HG02973 (cell line): Measurements from ENCODE around the gene ARHGAP1.
"Not testable (repeated sequence)": the region's sequence is repeated elsewhere in the genome, so short reads cannot be mapped to it uniquely, and the experiment has no call there.

Experiments
- ATAC-seq: cut with Tn5 transposase; IDR thresholded peaks from one replicate; pipeline ENCODE4 v1.9.1; 2021; ENCODE audit warnings: moderate library complexity; ENCODE audit not compliant: unreplicated experiment

The ARHGAP1 gene

GRCh38 chr11:46724088-46724487, 23.7 kb upstream of the ARHGAP1 start:
- no peak for ATAC-seq

GRCh38 chr11:46723359-46723680, 22.9 kb upstream of the ARHGAP1 start:
- ATAC-seq = no peak

DNA sequence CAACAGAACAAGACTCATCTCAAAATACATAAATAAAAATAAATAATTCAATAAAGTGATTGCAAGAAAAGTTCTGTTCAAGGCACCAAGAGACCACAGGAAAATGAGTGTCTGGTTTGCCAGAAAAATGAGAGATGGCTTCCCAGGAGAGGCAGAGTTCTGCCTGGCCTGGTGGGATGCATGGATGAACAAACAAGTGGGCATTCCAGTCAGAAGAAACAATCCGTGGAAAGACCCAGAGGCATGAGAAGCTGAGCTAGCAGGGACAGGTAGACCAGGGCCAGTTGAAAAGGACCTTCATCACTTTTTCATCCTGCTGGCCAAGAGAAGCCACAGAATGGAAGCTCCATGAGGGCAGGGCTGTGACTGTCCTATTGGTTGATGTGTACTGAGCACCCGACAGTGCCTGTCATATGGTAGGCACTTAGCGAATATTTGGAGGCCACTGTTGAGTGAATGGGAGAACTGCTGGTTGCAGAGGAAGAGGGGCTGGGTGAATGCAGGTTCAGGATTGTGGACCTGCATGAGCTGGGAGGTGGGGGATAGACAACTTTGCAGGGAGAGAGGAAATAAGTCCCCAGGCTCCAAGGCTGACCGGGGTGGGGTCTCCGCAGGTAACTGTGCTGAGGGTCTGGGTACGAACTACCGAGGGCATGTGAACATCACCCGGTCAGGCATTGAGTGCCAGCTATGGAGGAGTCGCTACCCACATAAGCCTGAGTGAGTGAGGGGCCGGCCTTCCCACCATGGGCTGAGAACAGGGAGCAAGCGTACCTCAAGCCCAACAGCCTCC, 22.3 kb upstream of the ARHGAP1 start:
- no peak for ATAC-seq

GRCh38 chr11:46721286-46721685, 20.9 kb upstream of the ARHGAP1 start:
- no peak for ATAC-seq

DNA sequence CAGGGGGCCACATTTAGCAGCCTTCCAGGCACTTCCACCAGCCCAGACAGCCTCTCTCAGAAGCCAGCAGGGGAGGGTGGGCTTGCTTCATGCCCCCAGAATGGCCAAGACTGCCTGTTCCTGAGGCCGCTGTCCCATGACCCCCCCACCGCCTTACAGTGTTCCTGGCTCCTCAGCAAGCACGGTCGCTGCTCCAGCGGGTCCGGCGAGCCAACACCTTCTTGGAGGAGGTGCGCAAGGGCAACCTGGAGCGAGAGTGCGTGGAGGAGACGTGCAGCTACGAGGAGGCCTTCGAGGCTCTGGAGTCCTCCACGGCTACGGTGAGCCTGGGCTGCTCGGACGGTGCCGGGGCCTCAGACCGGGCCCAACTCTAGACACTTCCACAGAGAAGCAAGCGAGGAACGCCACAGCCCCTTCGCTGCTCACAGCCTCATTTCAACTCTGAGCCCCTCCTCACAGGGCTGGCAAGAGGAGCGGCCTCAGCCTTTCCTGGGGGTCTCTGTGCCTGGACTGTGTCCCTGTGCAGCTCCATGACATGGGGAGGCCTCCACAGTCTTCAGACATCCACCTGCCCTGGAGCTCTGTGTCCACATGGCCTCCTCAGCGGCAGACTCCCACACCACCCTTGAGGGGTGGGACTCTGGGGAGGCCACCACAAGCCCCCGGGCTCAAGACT, 19.3 kb upstream of the ARHGAP1 start:
- ATAC-seq = no peak

- ATAC-seq = no peak
These were observed 18.7 kb upstream of the ARHGAP1 start, which contains the start of gene F2 for GRCh38 chr11:46719048-46719542. Gene F2 (plus strand): TSS chr11:46719213. CDS start chr11:46719236, 23 bp downstream.

DNA sequence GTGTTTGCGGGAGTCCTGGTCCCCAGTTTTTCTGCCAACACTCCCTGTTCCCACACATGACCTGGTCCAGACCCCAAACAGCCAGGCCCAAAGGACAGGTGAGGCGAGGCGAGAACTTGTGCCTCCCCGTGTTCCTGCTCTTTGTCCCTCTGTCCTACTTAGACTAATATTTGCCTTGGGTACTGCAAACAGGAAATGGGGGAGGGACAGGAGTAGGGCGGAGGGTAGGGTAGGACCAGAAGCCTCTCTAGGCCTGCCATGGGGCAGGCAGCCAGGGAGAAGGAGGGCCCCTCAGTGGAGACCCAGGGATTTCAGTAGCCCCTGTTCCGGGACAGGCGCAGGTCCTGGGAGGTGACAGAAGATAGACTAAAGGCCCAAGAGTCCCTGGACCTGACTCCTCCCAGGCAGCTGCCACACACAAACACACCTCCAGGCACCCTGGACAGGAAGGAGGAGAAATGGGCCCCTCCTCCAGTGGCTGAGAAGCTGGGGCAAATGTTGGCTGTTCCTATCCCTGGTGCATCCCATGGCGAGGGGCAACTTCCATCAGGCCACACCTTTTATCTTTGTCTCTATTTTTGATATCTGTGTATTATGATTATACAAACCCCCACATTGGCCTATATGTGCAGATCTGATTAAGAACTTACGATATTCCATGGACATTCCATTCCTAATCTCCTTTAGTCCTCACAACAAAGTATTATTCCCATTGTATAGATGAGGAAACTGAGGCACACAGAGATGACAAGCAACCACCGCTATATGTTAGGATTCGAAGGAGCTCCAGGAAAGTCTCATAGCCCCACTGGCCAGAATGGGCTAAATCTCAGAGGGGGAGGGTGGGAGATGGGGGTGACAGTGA, 18.0 kb upstream of the ARHGAP1 start:
- ATAC-seq = no peak

GRCh38 chr11:46717825-46718154, 17.4 kb upstream of the ARHGAP1 start:
- not testable (repeated sequence) for ATAC-seq

- no peak for ATAC-seq
These were observed 12.6 kb upstream of the ARHGAP1 start for GRCh38 chr11:46712874-46713576.

DNA sequence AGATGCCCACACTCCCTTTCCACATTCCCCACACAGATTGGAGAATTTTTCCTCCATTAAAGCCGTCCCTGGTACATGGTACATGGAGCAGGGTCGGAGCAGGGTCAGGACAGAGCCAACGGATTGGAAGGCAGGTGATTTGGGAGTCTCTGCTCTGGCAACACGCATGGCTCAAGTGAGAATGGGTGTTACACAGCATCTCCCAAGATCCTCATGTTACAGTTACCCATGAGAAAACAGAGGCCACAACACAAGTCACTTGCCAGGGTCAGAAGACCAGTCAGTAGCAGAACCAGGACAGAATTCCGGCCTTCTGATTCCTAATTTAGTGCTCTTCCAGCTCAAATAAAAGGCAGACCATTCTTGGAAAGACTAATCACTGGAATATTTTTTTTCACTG, 10.9 kb upstream of the ARHGAP1 start:
- no peak for ATAC-seq

DNA sequence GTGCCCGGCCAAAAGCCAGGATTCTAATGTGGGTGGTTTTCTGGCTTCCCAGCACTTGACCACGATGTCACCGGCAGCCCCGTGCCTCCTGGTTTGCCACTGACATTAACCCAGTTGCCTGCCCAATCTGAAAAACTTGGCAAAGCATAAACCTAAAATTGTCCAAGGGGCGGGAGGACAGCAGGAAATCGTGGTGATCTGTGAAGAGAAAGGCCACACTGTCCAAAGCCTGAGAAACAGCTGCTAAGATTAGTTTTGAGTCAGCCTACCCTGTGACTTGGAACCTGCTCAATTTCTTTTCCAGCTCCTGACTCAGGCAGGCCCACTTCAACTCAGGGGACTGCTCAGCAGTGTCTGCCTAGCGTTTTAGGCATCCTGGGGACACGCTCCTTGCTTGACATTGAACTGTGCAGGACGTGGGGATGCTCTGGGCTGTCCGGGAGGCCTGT, 10.4 kb upstream of the ARHGAP1 start:
- no peak for ATAC-seq

- not testable (repeated sequence) for ATAC-seq
These were observed 8.9 kb upstream of the ARHGAP1 start for GRCh38 chr11:46709351-46709750.

- ATAC-seq = no peak
These were observed 6.5 kb upstream of the ARHGAP1 start for GRCh38 chr11:46706886-46707285.

- no peak for ATAC-seq
These were observed 4.8 kb upstream of the ARHGAP1 start for GRCh38 chr11:46705070-46705688.

DNA sequence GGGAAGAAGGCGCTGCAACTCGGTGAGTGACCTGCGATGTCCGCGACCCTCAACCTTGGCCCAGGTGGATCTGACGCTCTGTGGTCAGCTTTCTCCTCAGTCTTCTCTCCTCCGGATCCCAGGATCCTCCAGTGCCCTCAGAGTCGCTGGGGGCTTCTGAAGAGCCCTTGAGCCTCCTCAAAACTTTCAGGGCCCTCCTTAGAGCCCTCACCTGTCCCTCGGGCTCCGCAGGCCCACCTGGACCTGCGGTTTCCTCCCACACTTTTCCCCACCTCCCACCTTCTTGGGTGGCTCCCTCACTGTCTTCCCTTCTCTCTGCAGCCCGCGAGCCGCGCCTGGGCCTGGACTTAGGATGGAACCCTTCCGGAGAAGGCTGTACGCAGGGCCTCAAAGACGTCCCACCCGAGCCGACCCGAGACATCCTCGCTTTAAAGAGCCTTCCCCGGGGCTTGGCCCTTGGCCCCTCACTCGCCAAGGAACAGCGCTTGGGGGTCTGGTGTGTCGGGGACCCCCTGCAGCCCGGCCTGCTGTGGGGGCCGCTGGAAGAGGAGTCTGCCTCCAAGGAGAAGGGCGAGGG, 747 bp upstream of the ARHGAP1 start:
- no peak for ATAC-seq

DNA sequence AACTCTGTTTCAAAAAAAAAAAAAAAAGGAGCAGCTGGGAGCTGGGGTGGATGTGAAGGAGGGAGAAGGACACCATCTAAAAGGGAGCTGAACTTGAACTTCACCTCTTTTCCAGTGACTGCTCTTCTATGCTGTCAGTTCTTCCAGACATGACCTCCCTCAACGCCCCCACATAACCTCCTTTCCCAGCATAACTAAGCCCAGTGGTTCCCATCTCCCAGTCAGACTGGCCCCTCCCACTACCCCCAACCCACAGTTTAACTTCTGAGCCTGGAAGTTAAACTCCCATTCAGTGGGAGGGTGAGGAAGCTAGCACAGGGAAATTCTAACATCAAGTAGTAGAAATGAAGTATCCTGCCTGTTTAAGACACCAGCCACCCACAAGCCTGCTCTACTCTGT, 1.8 kb downstream of the ARHGAP1 start:
- no peak for ATAC-seq

DNA sequence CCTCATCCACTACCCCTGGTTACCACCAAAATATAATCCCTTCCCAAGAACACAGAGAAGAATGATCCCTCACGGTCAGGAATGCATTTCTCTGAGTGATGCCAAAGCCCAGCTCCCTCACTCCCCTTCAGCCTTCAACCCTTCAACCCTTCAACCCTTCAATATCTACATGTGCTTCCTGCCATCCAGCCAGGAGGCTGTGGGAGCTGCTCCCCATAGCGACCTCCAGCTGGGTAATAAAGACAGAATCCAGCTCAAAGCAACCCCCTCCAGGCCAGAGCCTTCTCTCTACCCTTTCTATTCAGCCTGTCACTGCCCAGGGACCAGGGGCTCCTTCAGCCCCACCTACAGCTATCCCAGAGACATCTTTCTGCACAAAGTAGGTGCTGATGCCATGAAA, 2.7 kb downstream of the ARHGAP1 start:
- ATAC-seq = no peak

DNA sequence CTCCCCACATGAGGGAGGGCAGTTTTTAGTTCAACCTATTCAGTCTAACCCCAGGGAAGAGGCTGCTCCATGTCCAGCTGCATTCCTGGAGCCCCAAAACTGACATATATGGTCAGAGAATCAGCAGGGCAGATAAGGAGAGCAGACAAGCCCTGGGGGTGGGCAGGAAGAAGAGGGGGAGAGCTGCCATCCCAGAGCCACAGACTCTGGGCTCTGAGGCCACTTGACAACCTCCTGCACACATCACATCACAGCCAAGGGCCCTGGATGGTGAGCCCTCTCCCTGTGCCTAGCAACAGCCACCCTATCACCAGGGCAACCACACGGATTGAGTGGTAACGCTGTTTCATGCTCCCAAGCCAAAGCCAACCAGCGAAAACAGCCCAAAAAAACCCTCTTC, 3.1 kb downstream of the ARHGAP1 start:
- no peak for ATAC-seq

DNA sequence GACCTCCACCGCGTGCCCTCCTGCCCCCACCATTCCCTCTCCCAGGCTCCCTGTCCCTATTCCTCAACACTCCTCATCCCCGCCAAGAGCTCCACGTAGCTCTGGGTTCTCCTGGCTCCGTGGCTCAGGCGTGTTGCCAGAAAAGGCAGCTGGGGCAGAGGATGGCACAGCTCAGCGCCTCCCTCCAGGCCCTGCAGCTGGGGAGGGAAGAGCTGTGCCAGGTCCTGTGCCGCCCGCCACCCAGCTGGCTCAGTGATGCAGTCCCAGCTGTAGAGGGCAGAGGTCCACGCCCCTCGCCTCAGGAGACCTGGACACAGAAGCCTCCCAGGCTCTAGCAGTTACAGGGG, 4.2 kb downstream of the ARHGAP1 start:
- no peak for ATAC-seq
